CD14-positive monocyte (primary cell): Measurements from ENCODE around the gene STEAP3. TPM values are rescaled to one million over a fixed set of nuclear protein-coding genes. Genes with fewer than 3 reads are reported as not detected.

Source experiments
- DNase-seq, 3 donors: peaks; one replicate each; pipeline ENCODE4 v3.0.0-alpha.2; 2011 to 2022
- H2AFZ ChIP-seq: 2 replicates; pipeline ENCODE4 v1.6.0; 2012; ENCODE audit warnings: mild to moderate bottlenecking, low read depth, low read length, inconsistent platforms; ENCODE audit not compliant: insufficient read depth, poor library complexity, severe bottlenecking
- H3K27ac ChIP-seq, 2 donors: 1 replicate in 1 of 2; 2 replicates in 1 of 2; pipeline ENCODE4 v1.5.1; 2012 to 2013; ENCODE audit warnings: low read length in 2 of 2, control low read depth in 1 of 2, inconsistent platforms in 1 of 2, low read depth in 1 of 2, mild to moderate bottlenecking in 1 of 2
- H3K27me3 ChIP-seq, 2 donors: one replicate each; pipeline versions ENCODE4 v1.6.0 to v1.6.1; 2011 to 2013; ENCODE audit warnings: low read length in 2 of 2; ENCODE audit not compliant: control insufficient read depth in 2 of 2, insufficient read depth in 2 of 2
- H3K36me3 ChIP-seq, 2 donors: replicated peaks in 1 of 2; 1 replicate in 1 of 2; 2 replicates in 1 of 2; pipeline versions ENCODE4 v1.5.1 to v1.6.1; 2012 to 2013; ENCODE audit warnings: low read length in 2 of 2, control low read depth in 1 of 2, inconsistent platforms in 1 of 2, mild to moderate bottlenecking in 1 of 2; ENCODE audit not compliant: insufficient read depth in 2 of 2, control insufficient read depth in 1 of 2
- H3K4me1 ChIP-seq, 2 donors: 1 replicate in 1 of 2; 2 replicates in 1 of 2; pipeline versions ENCODE4 v1.5.1 to v1.6.1; 2012 to 2013; ENCODE audit warnings: low read length in 2 of 2, control low read depth in 1 of 2, inconsistent platforms in 1 of 2, mild to moderate bottlenecking in 1 of 2, moderate library complexity in 1 of 2; ENCODE audit not compliant: insufficient read depth in 2 of 2, control insufficient read depth in 1 of 2
- H3K4me2 ChIP-seq: replicated peaks from 2 replicates; pipeline ENCODE3; 2012; ENCODE audit warnings: low read length, moderate library complexity, mild to moderate bottlenecking; ENCODE audit not compliant: poor library complexity, severe bottlenecking; ENCODE audit errors: extremely low read depth
- H3K4me3 ChIP-seq, 3 experiments: fragments of 200-600 bp in 1 of 3; sonication (generic) in 1 of 3; replicated peaks in 1 of 3; 1 replicate in 2 of 3; 2 replicates in 1 of 3; pipeline ENCODE4 v1.5.1; 2011 to 2013; ENCODE audit warnings: low read length in 3 of 3, mild to moderate bottlenecking in 3 of 3, control low read depth in 2 of 3, low read depth in 2 of 3, inconsistent platforms in 1 of 3, moderate library complexity in 1 of 3
- H3K79me2 ChIP-seq: 2 replicates; pipeline ENCODE4 v1.6.0; 2012; ENCODE audit warnings: mild to moderate bottlenecking, control low read depth, inconsistent platforms, low read length, moderate library complexity; ENCODE audit not compliant: insufficient read depth
- H3K9ac ChIP-seq: 2 replicates; pipeline ENCODE4 v1.6.0; 2017; ENCODE audit warnings: low read length, mild to moderate bottlenecking; ENCODE audit not compliant: insufficient read depth, poor library complexity, severe bottlenecking
- H3K9me3 ChIP-seq, 2 donors: replicated peaks in 1 of 2; 1 replicate in 1 of 2; 2 replicates in 1 of 2; pipeline versions ENCODE4 v1.5.1 to v1.6.1; 2012 to 2013; ENCODE audit warnings: low read length in 2 of 2, control low read depth in 1 of 2; ENCODE audit not compliant: control insufficient read depth in 1 of 2, insufficient read depth in 1 of 2
- H4K20me1 ChIP-seq: 2 replicates; pipeline ENCODE4 v1.6.0; 2012; ENCODE audit warnings: mild to moderate bottlenecking, low read length, control low read depth, moderate library complexity; ENCODE audit not compliant: insufficient read depth
- H3K27ac Mint-ChIP-seq, 7 donors: one replicate each; pipeline ENCODE4 v1.8.0; 2020; ENCODE audit warnings: mild to moderate bottlenecking in 7 of 7, mixed read lengths in 7 of 7, moderate library complexity in 6 of 7, inconsistent platforms in 2 of 7
- H3K27me3 Mint-ChIP-seq, 3 donors: one replicate each; pipeline ENCODE4 v1.8.0; 2021 to 2022; ENCODE audit warnings: low read depth in 3 of 3, mild to moderate bottlenecking in 3 of 3, mixed read lengths in 3 of 3, moderate library complexity in 3 of 3, inconsistent platforms in 1 of 3
- H3K36me3 Mint-ChIP-seq, 2 donors: one replicate each; pipeline ENCODE4 v1.8.0; 2020; ENCODE audit warnings: mixed read lengths in 2 of 2, inconsistent platforms in 1 of 2, mild to moderate bottlenecking in 1 of 2
- H3K4me1 Mint-ChIP-seq: one replicate; pipeline ENCODE4 v1.8.0; 2020; ENCODE audit warnings: mild to moderate bottlenecking, mixed read lengths
- H3K4me3 Mint-ChIP-seq, 2 donors: one replicate each; pipeline ENCODE4 v1.8.0; 2020; ENCODE audit warnings: mild to moderate bottlenecking in 2 of 2, mixed read lengths in 2 of 2, moderate library complexity in 1 of 2
- H3K9me3 Mint-ChIP-seq, 7 donors: one replicate each; pipeline ENCODE4 v1.8.0; 2020 to 2022; ENCODE audit warnings: mixed read lengths in 7 of 7, mild to moderate bottlenecking in 6 of 7, moderate library complexity in 6 of 7, inconsistent platforms in 2 of 7
- CTCF ChIP-seq: fragments of 200-600 bp; IDR thresholded peaks from one replicate; pipeline ENCODE4 v1.8.0; 2022; ENCODE audit warnings: antibody characterized with exemption, mild to moderate bottlenecking
- WGBS: methylation state at CpG from one replicate; pipeline ENCODE4 v1.1.5; 2013; ENCODE audit warnings: missing lambda C conversion rate; ENCODE audit not compliant: insufficient coverage; 5-methylcytosine and 5-hydroxymethylcytosine counted together
- intact Hi-C, 2 donors: fragments of 100-400 bp; cut with micrococcal nuclease; formaldehyde crosslinking; loops; one replicate each; pipeline versions ENCODE4 v1.15.0 to v1.15.1; 2023
- polyA plus RNA-seq, 3 donors: library from polyadenylated mRNA; depleted of rRNA in 1 of 3; unstranded in 2 of 3; stranded (reverse) in 1 of 3; fragments of 300-500 nt in 2 of 3; fragments of >200 nt in 1 of 3; fragmentation: Illumina TruSeq in 2 of 3; gene quantifications; 1 replicate in 2 of 3; 2 replicates in 1 of 3; pipeline ENCODE4 v1.2.3, GENCODE V29; 2012 to 2021

The STEAP3 gene
- polyA plus RNA-seq, 3 donors: 3.0 to 10.7 (median 3.3) TPM

GRCh38 chr2:119195001-119195400 is 28.6 kb upstream of the STEAP3 start:
- no peak for DNase-seq
- H3K36me3 Mint-ChIP-seq: no peaks in the 10 kb centered on the region
- Histone ChIP-seq H3K4me2 (no peak overlapping the region), H3K9ac (no peak overlapping the region), H4K20me1 (no peaks in the 10 kb centered on the region), H3K27ac (no peak overlapping the region), H3K27me3 (no peaks in the 10 kb centered on the region), H2AFZ (no peak overlapping the region), H3K36me3 (no peaks in the 10 kb centered on the region), H3K4me1 (no peaks in the 10 kb centered on the region), H3K79me2 (no peaks in the 10 kb centered on the region), H3K4me3 (no peak overlapping the region), H3K9me3 (no peaks in the 10 kb centered on the region)
- peak overlapping the region in 1 of 7 donors; percentile 64 for H3K27ac Mint-ChIP-seq
- peaks cover 0 to 3% (median 0%) of the 10 kb centered on the region in 7 donors for H3K9me3 Mint-ChIP-seq
- peaks cover 7% of the 10 kb centered on the region for H3K4me1 Mint-ChIP-seq
- WGBS: 90% methylated on average over 5 of the region's 5 CpGs
- no peak for TF ChIP-seq CTCF
- H3K4me3 Mint-ChIP-seq: no peak overlapping the region
- H3K27me3 Mint-ChIP-seq: peaks cover 7 to 21% (median 14%) of the 10 kb centered on the region in 3 donors
- intact Hi-C loops: no loop called here

- Histone ChIP-seq H3K9me3 (no peaks in the 10 kb centered on the region), H3K36me3 (no peaks in the 10 kb centered on the region), H3K79me2 (no peaks in the 10 kb centered on the region), H3K9ac (no peak overlapping the region), H3K4me3 (no peak overlapping the region), H3K4me2 (no peak overlapping the region), H3K4me1 (no peaks in the 10 kb centered on the region), H4K20me1 (no peaks in the 10 kb centered on the region), H3K27ac (no peak overlapping the region), H3K27me3 (no peaks in the 10 kb centered on the region), H2AFZ (no peak overlapping the region)
- Mint-ChIP-seq H3K27ac (no peak overlapping the region), H3K4me1 (peaks cover 2% of the 10 kb centered on the region), H3K27me3 (peaks cover 9 to 21% (median 14%) of the 10 kb centered on the region in 3 donors), H3K4me3 (no peak overlapping the region), H3K36me3 (no peaks in the 10 kb centered on the region), H3K9me3 (peaks cover 0 to 3% (median 0%) of the 10 kb centered on the region in 7 donors)
- WGBS: 46% methylated on average over 2 of the region's 2 CpGs
- no peak for TF ChIP-seq CTCF
- no peak for DNase-seq
- intact Hi-C loops: no loop called here
Measured at GRCh38 chr2:119195887-119196286, 27.7 kb upstream of the STEAP3 start.
